ENCODE results near the gene CACNA1S.

GRCh38 chr1:201061049-201061448 is 51.2 kb downstream of the CACNA1S start:
- TF ChIP-seq CTCF (conservative IDR thresholded peaks at IDR 0.05; ENCODE audit: low read depth, low read length) (no peak), EZH2 (IDR thresholded peaks at IDR 0.05; ENCODE audit: borderline replicate concordance, low read depth, low read length, poor library complexity, severe bottlenecking) (no peak)

All from A673 (cell line).